GM12878 (cell line): ENCODE data around the gene COL18A1. TPM values are rescaled to one million over a fixed set of nuclear protein-coding genes. Genes with fewer than 3 reads are reported as not detected.

ENCODE experiments used
- ATAC-seq: fragments of 200-7000 bp; cut with Tn5 transposase; 3 replicates; pipeline ENCODE4 v1.9.1; 2020; ENCODE audit warnings: mild to moderate bottlenecking, moderate library complexity
- BruUV-seq: library from RNA; stranded (reverse); fragments of 400-500 nt; replicated peaks from 2 replicates; lab custom pipeline; 2021; lab: Mats Ljungman, UMichigan
- CTCF ChIA-PET: fragments of 300-600 bp; sonication (Branson Sonifier 250); formaldehyde crosslinking; extraction: SDS; loops from one replicate; lab custom pipeline; 2021; ENCODE audit warnings: inconsistent platforms; lab: Yijun Ruan, JAX
- POLR2A ChIA-PET: fragments of 350-600 bp; formaldehyde crosslinking; extraction: SDS; loops from one replicate; lab custom pipeline; 2021; ENCODE audit warnings: inconsistent platforms; lab: Charles Lee
- RAD21 ChIA-PET: fragments of 300-600 bp; sonication (Branson Sonifier 250); formaldehyde crosslinking; loops from one replicate; lab custom pipeline; 2023; ENCODE audit warnings: antibody characterized with exemption; ENCODE audit not compliant: unreplicated experiment; lab: Charles Lee
- SMC1A ChIA-PET: fragments of 300-600 bp; sonication (Branson Sonifier 250); formaldehyde crosslinking; loops from one replicate; lab custom pipeline; 2023; ENCODE audit not compliant: unreplicated experiment, uncharacterized antibody; lab: Charles Lee
- DNase-seq: peaks from one replicate; pipeline ENCODE4 v3.0.0-alpha.2; 2011; ENCODE audit warnings: low read depth, low spot score
- FAIRE-seq: peaks from 3 replicates; lab custom pipeline; 2011; peaks lifted over from hg19 to GRCh38; lab: Jason Lieb, UNC
- H2AFZ ChIP-seq: 2 replicates; pipeline ENCODE4 v1.6.0; 2011; ENCODE audit warnings: low read depth, low read length, control low read depth; ENCODE audit not compliant: control insufficient read depth
- H3K27ac ChIP-seq: 2 replicates; pipeline ENCODE4 v1.5.1; 2011; ENCODE audit warnings: control low read depth; ENCODE audit not compliant: control insufficient read depth, insufficient read depth
- H3K27me3 ChIP-seq, 2 experiments: replicated peaks in 1 of 2; 2 replicates each; pipeline versions ENCODE4 v1.6.0 to v1.6.1; 2011; ENCODE audit warnings: low read length in 1 of 2; ENCODE audit not compliant: control insufficient read depth in 2 of 2, insufficient read depth in 2 of 2
- H3K36me3 ChIP-seq, 2 experiments: 2 replicates each; pipeline ENCODE4 v1.5.1; 2011; ENCODE audit warnings: low read length in 1 of 2; ENCODE audit not compliant: control insufficient read depth in 2 of 2, insufficient read depth in 2 of 2
- H3K4me1 ChIP-seq: 2 replicates; pipeline ENCODE4 v1.6.1; 2011; ENCODE audit warnings: mild to moderate bottlenecking, low read length, moderate library complexity, mixed read lengths; ENCODE audit not compliant: control insufficient read depth, insufficient read depth
- H3K4me2 ChIP-seq: 2 replicates; pipeline ENCODE4 v1.6.0; 2011; ENCODE audit warnings: control low read depth; ENCODE audit not compliant: control insufficient read depth, insufficient read depth
- H3K4me3 ChIP-seq: fragments of 200-600 bp; sonication (generic); 2 replicates; pipeline ENCODE4 v1.5.1; 2016
- H3K79me2 ChIP-seq: 2 replicates; pipeline ENCODE4 v1.6.0; 2011; ENCODE audit warnings: low read length; ENCODE audit not compliant: control insufficient read depth, insufficient read depth
- H3K9ac ChIP-seq: 2 replicates; pipeline ENCODE4 v1.8.0; 2011; ENCODE audit warnings: low read length, control low read depth, mixed read lengths; ENCODE audit not compliant: control insufficient read depth, insufficient read depth
- H3K9me3 ChIP-seq: replicated peaks from 3 replicates; pipeline ENCODE4 v1.5.1; 2011; ENCODE audit warnings: mild to moderate bottlenecking, low read length; ENCODE audit not compliant: control insufficient read depth, insufficient read depth
- H4K20me1 ChIP-seq: 2 replicates; pipeline ENCODE4 v1.6.0; 2011; ENCODE audit not compliant: control insufficient read depth, insufficient read depth
- EED ChIP-seq: sonication (generic); IDR thresholded peaks from 2 replicates; pipeline ENCODE4 v1.6.1; 2016; ENCODE audit warnings: antibody characterized with exemption, low read depth
- JUND ChIP-seq: IDR thresholded peaks from 2 replicates; pipeline ENCODE4 v1.6.1; 2012; ENCODE audit warnings: low read depth, mild to moderate bottlenecking, low read length, improper control_type of control experiment, moderate library complexity
- PRDM15 ChIP-seq: fragments of 450-650 bp; formaldehyde crosslinking; IDR thresholded peaks from 2 replicates; pipeline ENCODE4 v1.4.0; 2020; ENCODE audit warnings: mild to moderate bottlenecking, moderate library complexity
- RELB ChIP-seq: fragments of 450-650 bp; IDR thresholded peaks from 2 replicates; pipeline ENCODE4 v1.6.1; 2017; ENCODE audit warnings: low read depth, mild to moderate bottlenecking, moderate library complexity
- SKIL ChIP-seq: fragments of 450-650 bp; IDR thresholded peaks from 2 replicates; pipeline ENCODE4 v1.6.1; 2017; ENCODE audit warnings: mild to moderate bottlenecking, low read depth, inconsistent platforms; ENCODE audit not compliant: poor library complexity, severe bottlenecking
- STAT1 ChIP-seq: fragments of 450-650 bp; conservative IDR thresholded peaks from 2 replicates; pipeline ENCODE4 v1.6.1; 2014; ENCODE audit warnings: antibody characterized with exemption, mild to moderate bottlenecking
- SUZ12 ChIP-seq: fragments of 200-600 bp; sonication (generic); IDR thresholded peaks from one replicate; pipeline ENCODE4 v1.6.1; 2018; ENCODE audit warnings: antibody characterized with exemption, mild to moderate bottlenecking; ENCODE audit not compliant: unreplicated experiment
- ZNF687 ChIP-seq: fragments of 450-650 bp; IDR thresholded peaks from 2 replicates; pipeline ENCODE4 v1.6.1; 2017; ENCODE audit warnings: mild to moderate bottlenecking, moderate library complexity
- WGBS: methylation state at CpG from one replicate; pipeline ENCODE4 v1.1.6; 2016; ENCODE audit warnings: low lambda C conversion rate; ENCODE audit not compliant: insufficient replicate concordance, insufficient coverage; ENCODE audit errors: missing lambda C conversion rate; 5-methylcytosine and 5-hydroxymethylcytosine counted together
- in situ Hi-C: fragments of 300-500 bp; cut with MboI; formaldehyde crosslinking; loops from 9 replicates; pipeline ENCODE4 v1.14.3; 2018; ENCODE audit warnings: mixed read lengths
- intact Hi-C: fragments of 100-400 bp; cut with micrococcal nuclease; formaldehyde crosslinking; loops from one replicate; pipeline ENCODE4 v1.14.2; 2022; ENCODE audit not compliant: unreplicated experiment
- polyA plus RNA-seq, 11 experiments: library from polyadenylated mRNA; depleted of rRNA in 4 of 11; unstranded in 6 of 11; stranded (reverse) in 5 of 11; fragments of >200 nt; fragmentation: Nextera tagmentation in 4 of 11; fragmentation: Illumina TruSeq in 1 of 11; extraction: Ambion mirVana in 4 of 11; extraction: Trizol in 1 of 11; gene quantifications; 1 replicate in 1 of 11; 2 replicates in 10 of 11; pipeline versions ENCODE4 v1.2.1 to v1.2.3, GENCODE V29; 2011 to 2016; ENCODE audit warnings: inconsistent platforms in 2 of 11, missing spikeins in 2 of 11, low read depth in 1 of 11
- total RNA-seq, 4 experiments: library from RNA; depleted of rRNA in 3 of 4; stranded (reverse); fragments of >200 nt in 3 of 4; fragmentation: Illumina TruSeq in 1 of 4; extraction: Trizol in 1 of 4; gene quantifications; 2 replicates each; pipeline versions ENCODE4 v1.2.1 to v1.2.3, GENCODE V29; 2013 to 2021

Gene COL18A1
- total and polyA plus RNA-seq, 10 of the 15 experiments (the other 5 are each of a cell fraction or from before 2014, with no cell fraction given) = under 0.01 to 0.49 (median 0.09) TPM; not detected in 3

- 7% methylated on average over 41 of the region's 50 CpGs for WGBS
- Histone ChIP-seq H3K27me3 (no peaks in the 10 kb centered on the region), H3K4me3 (peak overlapping the region; percentile 78), H3K4me2 (peak overlapping the region; percentile 95), H4K20me1 (no peaks in the 10 kb centered on the region), H3K4me1 (peaks cover 12% of the 10 kb centered on the region), H3K9me3 (no peaks in the 10 kb centered on the region), H3K9ac (peak overlapping the region; percentile 52), H2AFZ (peak overlapping the region; percentile 45), H3K79me2 (peaks cover 33% of the 10 kb centered on the region), H3K27ac (peak overlapping the region; percentile 69; the same call in 1 of the 2 replicates), H3K36me3 (peaks cover 0 to 5% of the 10 kb centered on the region in 2 experiments; a peak in 2 of 4 replicates)
- CTCF ChIA-PET = interaction anchor here (2.0 kb wide), 1 partner anchor 15 kb away, joined by 6 read pairs; no protein-coding TSS in a partner anchor
- ATAC-seq = peak; percentile 78
- RAD21 ChIA-PET = no interaction called here
- peak; percentile 80 for FAIRE-seq
- in situ Hi-C loops (no loop called here), intact Hi-C loops (loop anchor here (10.0 kb wide), 1 partner anchor 67 kb away; no protein-coding TSS in a partner anchor)
- POLR2A ChIA-PET = no interaction called here
- DNase-seq = no peak
- TSS peak; percentile 67 for BruUV-seq
- SMC1A ChIA-PET = interaction anchor here (0.9 kb wide), 1 partner anchor 15 kb away, joined by 3 read pairs; no protein-coding TSS in a partner anchor
- TF ChIP-seq JUND (no peak), RELB (0 out of 2 replicates have a peak, but pooled peaks have one; percentile 29), EED (peak; percentile 46; the same call in 1 of the 2 replicates), ZNF687 (peak; percentile 42; the same call in 1 of the 2 replicates), SKIL (no peak), SUZ12 (no peak), STAT1 (no peak), PRDM15 (CRISPR knock-in tag) (no peak)
Measured at GRCh38 chr21:45541221-45542039, 136.5 kb downstream of the COL18A1 start.
